Neuronal stem cell (in vitro differentiated cells): ENCODE data around the gene UNC80.
A peak's percentile ranks its signal among the peaks of the same experiment; 100 is the strongest.

Experiments used
- DNase-seq: peaks from one replicate; pipeline ENCODE4 v3.0.0-alpha.2; 2013; ENCODE audit warnings: low spot score
- H2AFZ ChIP-seq: one replicate; pipeline ENCODE4 v1.6.1; 2013; ENCODE audit warnings: mild to moderate bottlenecking, low read length, inconsistent platforms
- H2AK5ac ChIP-seq: 2 replicates; pipeline ENCODE4 v1.6.1; 2013; ENCODE audit warnings: low read depth, mild to moderate bottlenecking, inconsistent platforms, low read length, moderate library complexity, mixed read lengths
- H2BK120ac ChIP-seq: 2 replicates; pipeline ENCODE4 v1.6.1; 2013; ENCODE audit warnings: low read depth, mild to moderate bottlenecking, inconsistent platforms, low read length, moderate library complexity, mixed read lengths
- H2BK12ac ChIP-seq: one replicate; pipeline ENCODE4 v1.6.1; 2013; ENCODE audit warnings: low read length, inconsistent platforms
- H2BK15ac ChIP-seq: 2 replicates; pipeline ENCODE4 v1.6.1; 2013; ENCODE audit warnings: mild to moderate bottlenecking, low read length, inconsistent platforms, mixed read lengths
- H2BK5ac ChIP-seq: one replicate; pipeline ENCODE4 v1.6.1; 2013; ENCODE audit warnings: inconsistent platforms, mild to moderate bottlenecking, low read length, moderate library complexity
- H3K14ac ChIP-seq: one replicate; pipeline ENCODE4 v1.6.1; 2013; ENCODE audit warnings: low read length, inconsistent platforms
- H3K18ac ChIP-seq: 2 replicates; pipeline ENCODE4 v1.6.1; 2013; ENCODE audit warnings: low read length, inconsistent platforms
- H3K23ac ChIP-seq: 2 replicates; pipeline ENCODE4 v1.6.1; 2013; ENCODE audit warnings: low read depth, mild to moderate bottlenecking, mixed read lengths, low read length, inconsistent platforms; ENCODE audit not compliant: poor library complexity
- H3K27ac ChIP-seq: replicated peaks from 3 replicates; pipeline ENCODE4 v1.5.1; 2013; ENCODE audit warnings: low read length, inconsistent platforms
- H3K27me3 ChIP-seq, 3 experiments: 2 replicates each; pipeline ENCODE4 v1.6.1; 2013; ENCODE audit warnings: low read length in 3 of 3, mild to moderate bottlenecking in 2 of 3, inconsistent platforms in 1 of 3, low read depth in 1 of 3, mixed read lengths in 1 of 3, moderate library complexity in 1 of 3; ENCODE audit not compliant: control insufficient read depth in 3 of 3, insufficient read depth in 3 of 3
- H3K36me3 ChIP-seq, 2 donors: replicated peaks in 1 of 2; 2 replicates each; pipeline ENCODE4 v1.6.1; 2013; ENCODE audit warnings: low read length in 2 of 2; ENCODE audit not compliant: control insufficient read depth in 2 of 2, insufficient read depth in 2 of 2
- H3K4ac ChIP-seq: 2 replicates; pipeline ENCODE4 v1.6.1; 2013; ENCODE audit warnings: inconsistent platforms, mild to moderate bottlenecking, low read length, moderate library complexity
- H3K4me1 ChIP-seq, 2 donors: 1 replicate in 1 of 2; 2 replicates in 1 of 2; pipeline ENCODE4 v1.6.1; 2013; ENCODE audit warnings: low read length in 2 of 2, low read depth in 1 of 2; ENCODE audit not compliant: control insufficient read depth in 2 of 2, insufficient read depth in 1 of 2
- H3K4me2 ChIP-seq: one replicate; pipeline ENCODE4 v1.6.1; 2013; ENCODE audit warnings: mild to moderate bottlenecking, low read length, inconsistent platforms; ENCODE audit not compliant: insufficient read depth, poor library complexity, severe bottlenecking
- H3K4me3 ChIP-seq, 2 donors: 2 replicates each; pipeline ENCODE4 v1.5.1; 2013; ENCODE audit warnings: low read length in 2 of 2, mild to moderate bottlenecking in 2 of 2, inconsistent platforms in 1 of 2, moderate library complexity in 1 of 2
- H3K79me1 ChIP-seq: one replicate; pipeline ENCODE4 v1.6.1; 2013; ENCODE audit warnings: low read depth, mild to moderate bottlenecking, inconsistent platforms, low read length, moderate library complexity
- H3K9ac ChIP-seq: one replicate; pipeline ENCODE4 v1.6.1; 2013; ENCODE audit warnings: mild to moderate bottlenecking, low read depth, low read length, inconsistent platforms; ENCODE audit not compliant: poor library complexity
- H3K9me3 ChIP-seq, 2 donors: replicated peaks in 1 of 2; 2 replicates each; pipeline versions ENCODE3 to v1.6.1; 2013; ENCODE audit warnings: low read length in 2 of 2, mild to moderate bottlenecking in 2 of 2, inconsistent platforms in 1 of 2, low read depth in 1 of 2, mixed read lengths in 1 of 2, moderate library complexity in 1 of 2; ENCODE audit not compliant: control insufficient read depth in 2 of 2, insufficient read depth in 1 of 2
- H4K8ac ChIP-seq: one replicate; pipeline ENCODE4 v1.6.1; 2013; ENCODE audit warnings: low read depth, mild to moderate bottlenecking, inconsistent platforms, low read length, moderate library complexity
- H4K91ac ChIP-seq: one replicate; pipeline ENCODE4 v1.6.1; 2013; ENCODE audit warnings: low read length, low read depth, mild to moderate bottlenecking, inconsistent platforms; ENCODE audit not compliant: poor library complexity
- WGBS, 2 donors: extraction: QIAGEN DNeasy Blood & Tissue Kit; methylation state at CpG; one replicate each; pipeline ENCODE4 v1.1.7; 2013; ENCODE audit warnings: missing lambda C conversion rate in 2 of 2, mixed read lengths in 1 of 2; ENCODE audit not compliant: insufficient read length in 2 of 2, insufficient replicate concordance in 1 of 2; ENCODE audit errors: extremely low coverage in 2 of 2; 5-methylcytosine and 5-hydroxymethylcytosine counted together

The UNC80 gene

DNA sequence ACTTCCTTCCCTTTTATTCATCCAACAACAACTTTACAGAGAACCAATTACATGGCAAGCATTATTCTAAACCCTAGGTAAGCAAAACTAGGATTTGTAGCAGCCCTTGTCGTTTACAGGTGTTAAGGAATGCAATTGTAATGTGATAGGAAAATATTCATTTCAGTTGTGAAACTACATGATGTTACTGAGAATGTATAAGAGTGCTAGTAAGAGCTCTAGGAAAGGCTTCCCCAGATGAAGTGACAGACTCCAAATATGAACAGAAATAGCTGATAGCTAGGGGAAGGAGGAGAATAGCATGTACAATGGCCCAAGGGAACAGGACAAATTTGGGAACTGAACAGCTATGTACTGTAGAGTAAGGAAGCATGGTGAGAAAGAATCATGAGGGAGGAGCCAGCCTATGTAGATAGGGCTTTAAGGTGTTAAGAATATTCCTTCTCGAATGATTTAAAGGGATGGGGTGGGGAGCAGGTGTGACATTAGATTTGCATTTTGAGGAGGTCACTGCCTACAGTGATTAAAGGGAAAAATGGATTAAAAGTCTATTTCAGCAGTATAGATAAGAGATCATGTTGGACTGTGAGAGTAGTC, 262.6 kb downstream of the UNC80 start:
- no peak overlapping the region for H2BK120ac ChIP-seq
- no peak overlapping the region for H2BK12ac ChIP-seq
- no peak overlapping the region for H3K14ac ChIP-seq
- H3K9ac ChIP-seq, result no peak overlapping the region
- no peak overlapping the region for H4K91ac ChIP-seq
- no peaks in the 10 kb centered on the region for H3K27me3 ChIP-seq
- H2BK15ac ChIP-seq, result no peak overlapping the region
- no peak overlapping the region for H3K4me3 ChIP-seq
- no peak overlapping the region for H3K18ac ChIP-seq
- no peak overlapping the region for H4K8ac ChIP-seq
- no peak overlapping the region for H3K4me2 ChIP-seq
- no peak overlapping the region for H2AK5ac ChIP-seq
- H3K23ac ChIP-seq, result no peak overlapping the region
- H3K79me1 ChIP-seq, result no peaks in the 10 kb centered on the region
- no CpG with 5 or more reads among the region's 2 CpGs for WGBS, 2 donors
- no peak overlapping the region for H2BK5ac ChIP-seq
- H3K36me3 ChIP-seq, result no peaks in the 10 kb centered on the region
- no peaks in the 10 kb centered on the region for H3K4me1 ChIP-seq
- H3K9me3 ChIP-seq, result no peaks in the 10 kb centered on the region
- no peak overlapping the region for H3K4ac ChIP-seq
- no peak for DNase-seq
- no peak overlapping the region for H3K27ac ChIP-seq
- H2AFZ ChIP-seq, result no peak overlapping the region

DNA sequence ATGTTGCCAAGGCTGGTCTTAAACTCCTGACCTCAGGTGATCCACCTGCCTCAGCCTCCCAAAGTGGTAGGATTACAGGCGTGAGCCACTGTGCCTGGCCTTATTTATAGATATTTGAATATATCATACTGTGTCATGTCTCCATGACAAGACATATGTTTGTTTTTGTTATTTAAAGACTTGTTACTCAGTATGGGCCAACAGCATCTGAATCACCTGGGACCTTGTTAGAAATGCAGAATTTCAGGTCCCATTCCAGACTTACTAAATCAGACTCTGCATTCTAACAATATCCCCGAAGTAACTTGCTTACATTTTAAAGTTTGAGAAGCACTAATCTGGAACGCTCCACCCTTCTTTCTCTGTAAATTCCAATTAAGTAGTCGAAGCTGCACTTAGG, 264.0 kb downstream of the UNC80 start:
- Histone ChIP-seq H3K9ac (no peak overlapping the region), H2BK15ac (no peak overlapping the region), H3K79me1 (no peaks in the 10 kb centered on the region), H3K4me1 (no peaks in the 10 kb centered on the region), H2BK5ac (no peak overlapping the region), H2AFZ (no peak overlapping the region), H4K91ac (no peak overlapping the region), H2BK120ac (no peak overlapping the region), H4K8ac (no peak overlapping the region), H3K27ac (no peak overlapping the region), H3K36me3 (no peaks in the 10 kb centered on the region), H3K14ac (no peak overlapping the region), H3K23ac (no peak overlapping the region), H2BK12ac (no peak overlapping the region), H2AK5ac (no peak overlapping the region), H3K18ac (no peak overlapping the region), H3K27me3 (no peaks in the 10 kb centered on the region), H3K9me3 (no peaks in the 10 kb centered on the region), H3K4ac (no peak overlapping the region), H3K4me3 (no peak overlapping the region), H3K4me2 (no peak overlapping the region)
- no CpG with 5 or more reads among the region's 4 CpGs for WGBS, 2 donors
- DNase-seq, result no peak

DNA sequence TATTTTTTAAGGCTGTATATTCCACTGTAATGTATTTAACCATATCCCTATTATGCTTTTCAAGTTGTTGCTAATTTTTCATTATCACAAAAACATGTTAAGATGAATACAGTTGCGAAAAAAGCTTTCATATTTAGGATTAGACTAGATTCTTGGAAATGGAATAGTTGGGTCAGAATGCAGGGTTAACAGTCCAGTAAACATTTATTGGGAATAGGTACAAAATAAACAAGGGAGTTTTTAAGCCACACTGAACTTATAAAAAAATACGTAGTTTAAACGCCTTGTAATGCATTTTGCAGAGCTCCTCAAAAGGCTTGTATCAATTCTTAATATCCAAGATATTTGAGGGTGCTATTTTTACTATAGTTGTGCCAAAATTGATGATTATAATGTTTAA, 266.4 kb downstream of the UNC80 start:
- Histone ChIP-seq H3K36me3 (no peaks in the 10 kb centered on the region), H4K8ac (no peak overlapping the region), H3K27me3 (no peaks in the 10 kb centered on the region), H3K79me1 (no peaks in the 10 kb centered on the region), H3K4me3 (no peak overlapping the region), H3K27ac (no peak overlapping the region), H4K91ac (no peak overlapping the region), H2BK120ac (no peak overlapping the region), H2BK12ac (no peak overlapping the region), H3K14ac (no peak overlapping the region), H2AK5ac (no peak overlapping the region), H3K9me3 (no peaks in the 10 kb centered on the region), H2BK15ac (no peak overlapping the region), H2AFZ (no peak overlapping the region), H3K4ac (no peak overlapping the region), H3K9ac (no peak overlapping the region), H3K4me2 (no peak overlapping the region), H2BK5ac (no peak overlapping the region), H3K18ac (no peak overlapping the region), H3K23ac (no peak overlapping the region), H3K4me1 (no peaks in the 10 kb centered on the region)
- no peak for DNase-seq
- no CpG with 5 or more reads among the region's 3 CpGs for WGBS, 2 donors

DNA sequence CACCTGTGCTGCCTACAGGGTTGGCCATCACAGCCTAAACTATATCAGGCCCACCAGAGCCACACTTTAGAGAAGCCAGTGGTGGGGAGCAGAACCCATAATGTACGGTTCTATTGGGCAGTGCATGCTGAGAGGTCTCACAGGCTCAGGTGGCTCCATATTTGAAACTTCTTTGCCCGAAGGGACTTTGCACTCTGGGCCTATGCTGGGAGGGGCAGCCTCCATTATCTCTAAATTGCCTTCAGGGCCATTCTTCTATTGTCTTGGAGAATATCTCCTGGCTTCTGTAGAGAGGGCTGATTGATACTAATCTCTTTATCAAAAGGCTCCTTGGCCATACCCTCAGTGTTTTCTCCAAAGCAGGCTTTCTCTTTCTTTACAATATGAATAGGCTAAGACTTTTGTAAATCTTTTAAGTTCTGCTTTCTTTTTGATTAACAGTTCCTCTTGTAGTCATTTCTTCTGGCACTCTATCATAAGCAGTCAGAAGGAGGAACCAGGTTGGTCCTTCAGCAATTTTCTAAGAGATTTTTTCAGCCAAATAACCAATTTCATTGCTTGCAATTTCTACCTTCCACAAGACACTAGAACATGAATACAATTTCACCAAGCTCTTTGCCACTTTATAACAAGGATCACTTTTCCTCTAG, 275.3 kb downstream of the UNC80 start:
- Histone ChIP-seq H2AFZ (no peak overlapping the region), H3K4me2 (no peak overlapping the region), H2BK15ac (no peak overlapping the region), H4K8ac (no peak overlapping the region), H2BK120ac (no peak overlapping the region), H3K9ac (no peak overlapping the region), H4K91ac (no peak overlapping the region), H3K4me1 (no peaks in the 10 kb centered on the region), H3K4ac (no peak overlapping the region), H3K4me3 (no peak overlapping the region), H3K27ac (no peak overlapping the region), H3K14ac (no peak overlapping the region), H3K23ac (no peak overlapping the region), H2BK12ac (no peak overlapping the region), H3K79me1 (no peaks in the 10 kb centered on the region), H3K18ac (no peak overlapping the region), H3K9me3 (peaks cover 6 to 20% of the 10 kb centered on the region in 2 donors), H3K27me3 (no peaks in the 10 kb centered on the region), H3K36me3 (peaks cover 0 to 1% of the 10 kb centered on the region in 2 donors), H2BK5ac (peak overlapping the region; percentile 1), H2AK5ac (no peak overlapping the region)
- DNase-seq, result no peak
- no CpG with 5 or more reads among the region's 2 CpGs for WGBS, 2 donors
